Measurements from ENCODE around the gene PRSS3. TPM values are rescaled to one million over a fixed set of nuclear protein-coding genes. Genes with fewer than 3 reads are reported as not detected.
A peak's percentile ranks its signal among the peaks of the same experiment; 100 is the strongest.
"Not testable (repeated sequence)": the region's sequence is repeated elsewhere in the genome, so short reads cannot be mapped to it uniquely, and the experiment has no call there.

Gene PRSS3
- total RNA-seq, 1 donor from 2014 or later, result not detected

DNA sequence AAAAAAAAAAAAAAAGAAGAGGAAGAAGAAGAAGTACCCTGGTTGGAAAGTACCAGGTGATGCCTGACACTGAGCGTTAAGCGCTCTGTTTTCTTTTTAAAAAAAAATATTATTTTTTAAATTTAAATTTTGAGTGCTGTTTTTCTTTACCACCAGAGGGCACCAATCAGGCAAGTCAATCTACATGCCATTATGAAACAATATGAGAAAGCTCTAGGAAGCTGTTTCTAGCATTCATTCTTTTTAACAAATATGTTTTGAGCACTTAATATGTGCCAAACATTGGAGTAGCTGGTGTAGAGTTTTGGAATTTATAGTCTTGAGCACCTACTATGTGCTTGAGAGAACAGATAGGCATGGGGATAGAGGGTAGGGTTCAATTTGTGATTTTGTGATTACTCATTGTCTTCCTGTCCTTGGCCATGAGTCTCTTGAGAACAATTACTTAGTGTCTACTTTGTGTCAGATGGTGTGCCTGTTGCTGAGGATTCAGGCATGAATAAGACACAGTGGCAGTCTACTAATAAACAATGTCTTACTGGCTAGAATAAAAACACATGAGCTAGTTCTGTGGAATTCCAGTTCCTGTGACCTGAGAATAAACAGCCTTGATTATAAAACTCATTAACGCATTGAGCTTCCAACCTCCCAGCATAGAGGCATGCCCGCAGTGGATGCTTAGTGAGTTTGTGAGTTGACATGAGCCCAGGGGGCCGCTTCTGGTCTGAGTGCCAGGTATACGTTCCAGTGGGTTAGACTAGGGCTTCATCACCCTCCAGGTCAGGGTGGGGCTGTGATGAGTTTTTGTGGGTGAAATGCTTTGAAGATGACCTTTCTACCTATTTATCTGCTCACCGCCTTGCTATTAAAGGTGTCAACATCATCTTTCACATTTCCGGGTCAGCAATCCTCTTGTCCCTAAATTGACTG is 18.6 kb downstream of the PRSS3 start:
- intact Hi-C loops (cut with micrococcal nuclease), result loop anchor here (1.0 to 5.0 kb wide), 3 partner anchors 38 to 260 kb away; no protein-coding TSS in a partner anchor
- Mint-ChIP-seq H3K4me1 (ENCODE audit: low read depth) (peaks cover 35% of the 10 kb centered on the region), H3K27me3 (ENCODE audit: insufficient read depth) (peaks cover 8% of the 10 kb centered on the region), H3K27ac (peak overlapping the region; percentile 58), H3K36me3 (ENCODE audit: low read depth) (peaks cover 5% of the 10 kb centered on the region), H3K9me3 (no peaks in the 10 kb centered on the region), H3K4me3 (no peak overlapping the region)
- no peak for DNase-seq (ENCODE audit: low spot score)

DNA sequence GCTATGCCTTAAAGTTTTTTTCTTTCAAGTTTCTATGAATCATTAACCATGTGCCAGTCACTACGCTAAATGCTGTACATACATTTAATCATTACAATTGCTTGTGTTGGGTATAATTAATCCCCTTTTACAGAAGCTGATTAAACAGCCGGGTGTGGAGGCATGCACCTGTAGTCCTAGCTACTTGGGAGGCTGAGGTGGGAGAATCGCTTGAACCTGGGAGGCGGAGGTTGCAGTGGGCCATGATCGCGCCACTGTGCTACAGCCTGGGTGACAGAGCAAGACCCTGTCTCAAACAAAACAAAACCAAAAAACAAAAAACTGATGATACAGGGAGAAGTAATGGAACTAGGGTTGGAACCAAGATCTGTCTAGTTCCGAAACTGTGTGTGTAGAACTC is 20.4 kb downstream of the PRSS3 start:
- Mint-ChIP-seq H3K36me3 (ENCODE audit: low read depth) (peaks cover 9% of the 10 kb centered on the region), H3K27me3 (ENCODE audit: insufficient read depth) (peaks cover 5% of the 10 kb centered on the region), H3K4me1 (ENCODE audit: low read depth) (peaks cover 50% of the 10 kb centered on the region), H3K4me3 (peak overlapping the region; percentile 85), H3K9me3 (no peaks in the 10 kb centered on the region), H3K27ac (peak overlapping the region; percentile 98)
- no peak for DNase-seq (ENCODE audit: low spot score)
- intact Hi-C loops (cut with micrococcal nuclease), result loop anchor here (1.0 to 5.0 kb wide), 8 partner anchors 66 to 1263 kb away; partner anchors contain the start of genes DCAF12, DNAJA1, NFX1 and SMIM27

DNA sequence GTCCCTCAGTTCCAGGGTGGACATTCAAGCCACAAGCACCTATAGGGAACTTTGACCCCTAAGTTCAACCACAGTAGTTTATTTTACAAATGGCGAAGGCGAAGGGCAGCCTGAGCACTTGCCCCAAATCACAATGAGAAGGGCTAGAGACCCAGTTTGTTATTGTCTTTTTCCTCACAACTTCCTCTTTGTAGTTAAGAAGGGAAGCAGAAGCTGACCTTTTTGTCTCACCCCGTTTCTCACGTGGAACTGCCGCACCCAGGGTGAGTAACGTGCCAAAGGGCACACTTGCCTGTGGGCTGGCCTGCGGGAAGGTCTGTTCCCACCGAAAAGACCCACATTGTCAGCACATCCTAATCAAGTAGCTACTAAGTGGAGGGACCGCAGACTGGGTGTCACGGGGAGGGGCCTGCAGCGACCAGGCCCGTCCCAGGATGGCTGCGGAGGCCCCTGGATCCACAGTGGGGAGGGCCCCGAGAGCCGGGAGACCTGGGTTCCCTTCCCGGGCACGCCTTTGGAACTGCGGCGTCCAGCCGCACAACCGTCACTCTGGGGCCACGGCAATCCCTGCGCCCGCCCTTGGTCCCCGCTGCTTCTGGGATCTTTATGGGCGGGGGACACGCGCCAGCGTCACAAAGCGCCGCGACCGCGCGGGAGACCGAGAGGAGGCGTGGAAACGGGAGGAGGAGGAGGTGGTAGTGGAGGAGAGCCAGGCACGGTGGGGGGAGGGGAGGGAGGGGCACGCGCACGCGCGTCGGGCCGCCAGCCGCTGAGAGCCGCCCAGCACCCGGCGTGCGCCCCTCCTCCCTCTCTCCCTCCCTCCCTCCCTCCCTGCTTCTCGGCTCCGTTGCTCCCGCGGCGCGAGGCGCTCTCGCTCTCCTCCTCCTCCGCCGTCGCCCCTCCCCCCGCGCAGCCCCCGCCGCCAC is 21.2 kb downstream of the PRSS3 start, which contains the start of gene UBE2R2:
Gene UBE2R2, plus strand, starts transcription at position 834 of the 926 bp plus-strand sequence. CDS start 598 bp downstream, outside the sequence.
- peaks cover 9% of the 10 kb centered on the region for H3K36me3 Mint-ChIP-seq (ENCODE audit: low read depth)
- intact Hi-C loops (cut with micrococcal nuclease), result loop anchor here (1.0 to 5.0 kb wide), 9 partner anchors 65 to 1264 kb away; partner anchors contain the start of genes DCAF12, DNAJA1, NFX1 and SMIM27
- H3K4me1 Mint-ChIP-seq (ENCODE audit: low read depth), result peaks cover 56% of the 10 kb centered on the region
- H3K27me3 Mint-ChIP-seq (ENCODE audit: insufficient read depth), result peaks cover 5% of the 10 kb centered on the region
- DNase-seq (ENCODE audit: low spot score), result peak; percentile 90
- H3K9me3 Mint-ChIP-seq, result no peaks in the 10 kb centered on the region
- H3K4me3 Mint-ChIP-seq, result peak within 1 kb of the TSS; percentile 93
- peak within 1 kb of the TSS; percentile 98 for H3K27ac Mint-ChIP-seq

DNA sequence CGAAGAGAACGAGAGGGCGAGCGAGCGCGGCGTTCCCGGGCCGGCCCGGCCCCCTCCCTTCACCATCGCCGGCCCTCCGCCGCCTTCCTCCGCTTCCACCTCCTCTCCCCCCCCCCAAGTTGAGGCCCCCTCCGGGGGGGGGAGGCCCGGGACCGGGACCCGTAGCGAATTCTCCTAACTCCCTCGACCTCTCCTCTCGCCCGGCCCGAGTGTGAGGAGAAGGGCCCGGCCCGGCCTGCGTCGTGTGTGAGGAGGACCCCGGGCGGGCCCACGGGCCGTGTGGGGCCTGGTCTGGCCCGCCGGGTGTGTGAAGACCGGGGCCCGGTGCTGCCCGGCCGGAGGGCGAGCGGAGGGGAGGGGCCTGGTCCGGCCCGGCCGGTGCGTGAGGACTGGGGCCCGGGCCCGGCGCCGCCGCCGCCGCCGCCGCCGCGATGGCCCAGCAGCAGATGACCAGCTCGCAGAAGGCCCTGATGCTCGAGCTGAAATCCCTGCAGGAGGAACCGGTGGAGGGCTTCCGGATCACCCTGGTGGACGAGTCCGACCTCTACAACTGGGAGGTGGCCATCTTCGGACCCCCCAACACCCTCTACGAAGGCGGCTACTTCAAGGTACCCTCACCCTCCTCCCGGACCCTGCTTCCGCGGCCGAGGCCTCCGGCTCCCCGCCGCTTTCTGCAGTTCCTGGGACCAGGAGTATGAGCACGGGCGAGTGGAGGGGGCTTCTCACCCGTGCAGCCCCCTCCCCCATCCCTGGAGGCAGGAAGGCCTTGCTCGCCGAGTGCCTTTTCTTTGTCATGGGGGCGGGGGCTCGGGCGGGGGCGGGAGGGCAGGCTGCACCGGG is 22.2 kb downstream of the PRSS3 start:
- intact Hi-C loops (cut with micrococcal nuclease), result loop anchor here (1.0 to 5.0 kb wide), 8 partner anchors 232 to 1265 kb away; partner anchors contain the start of genes DNAI1, DNAJA1, FAM219A and NFX1
- Mint-ChIP-seq H3K9me3 (no peaks in the 10 kb centered on the region), H3K27ac (peak overlapping the region; percentile 76), H3K36me3 (ENCODE audit: low read depth) (peaks cover 9% of the 10 kb centered on the region), H3K4me3 (peak overlapping the region; percentile 93), H3K4me1 (ENCODE audit: low read depth) (peaks cover 56% of the 10 kb centered on the region), H3K27me3 (ENCODE audit: insufficient read depth) (no peaks in the 10 kb centered on the region)
- peak; percentile 54 for DNase-seq (ENCODE audit: low spot score)

DNA sequence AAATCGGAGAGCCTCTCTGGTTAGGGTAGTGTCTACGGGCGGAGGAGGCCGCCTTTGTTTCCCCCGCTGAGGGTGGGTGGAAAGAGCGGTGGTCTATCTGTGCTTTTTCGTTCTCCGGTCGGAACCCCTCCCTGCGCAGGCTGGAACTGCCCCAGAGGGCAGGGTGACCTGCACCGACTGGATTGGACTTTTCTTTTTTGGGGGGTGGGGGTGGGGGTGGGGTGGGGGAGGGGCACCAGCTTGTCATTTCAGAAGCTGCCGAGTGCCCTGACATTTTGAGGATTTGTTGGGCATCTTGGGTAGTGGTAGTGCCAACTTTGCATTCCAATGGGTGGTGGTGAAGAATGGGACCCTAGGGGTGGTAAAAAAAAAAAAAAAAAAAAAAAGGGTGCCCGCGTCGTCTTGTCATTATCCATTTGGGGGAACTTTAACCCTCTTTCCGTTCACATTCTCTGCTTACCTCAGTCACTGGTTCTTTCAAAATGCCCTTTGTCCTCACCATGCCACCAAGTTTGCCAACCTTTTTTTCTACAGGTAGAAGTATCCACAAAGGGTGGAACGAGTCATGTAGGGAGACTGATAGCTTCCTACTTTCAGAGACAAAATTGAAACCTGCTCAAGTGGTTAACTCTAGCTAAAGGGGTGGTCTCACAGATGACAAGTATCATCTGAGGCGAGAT is 22.9 kb downstream of the PRSS3 start:
- H3K9me3 Mint-ChIP-seq, result no peaks in the 10 kb centered on the region
- intact Hi-C loops (cut with micrococcal nuclease), result loop anchor here (2.0 to 5.0 kb wide), 5 partner anchors 526 to 1266 kb away; partner anchors contain the start of genes DNAI1, DNAJA1, FAM219A and NFX1
- H3K27ac Mint-ChIP-seq, result peak overlapping the region; percentile 76
- H3K4me1 Mint-ChIP-seq (ENCODE audit: low read depth), result peaks cover 56% of the 10 kb centered on the region
- peaks cover 9% of the 10 kb centered on the region for H3K36me3 Mint-ChIP-seq (ENCODE audit: low read depth)
- H3K4me3 Mint-ChIP-seq, result peak overlapping the region; percentile 93
- no peak for DNase-seq (ENCODE audit: low spot score)
- H3K27me3 Mint-ChIP-seq (ENCODE audit: insufficient read depth), result no peaks in the 10 kb centered on the region

DNA sequence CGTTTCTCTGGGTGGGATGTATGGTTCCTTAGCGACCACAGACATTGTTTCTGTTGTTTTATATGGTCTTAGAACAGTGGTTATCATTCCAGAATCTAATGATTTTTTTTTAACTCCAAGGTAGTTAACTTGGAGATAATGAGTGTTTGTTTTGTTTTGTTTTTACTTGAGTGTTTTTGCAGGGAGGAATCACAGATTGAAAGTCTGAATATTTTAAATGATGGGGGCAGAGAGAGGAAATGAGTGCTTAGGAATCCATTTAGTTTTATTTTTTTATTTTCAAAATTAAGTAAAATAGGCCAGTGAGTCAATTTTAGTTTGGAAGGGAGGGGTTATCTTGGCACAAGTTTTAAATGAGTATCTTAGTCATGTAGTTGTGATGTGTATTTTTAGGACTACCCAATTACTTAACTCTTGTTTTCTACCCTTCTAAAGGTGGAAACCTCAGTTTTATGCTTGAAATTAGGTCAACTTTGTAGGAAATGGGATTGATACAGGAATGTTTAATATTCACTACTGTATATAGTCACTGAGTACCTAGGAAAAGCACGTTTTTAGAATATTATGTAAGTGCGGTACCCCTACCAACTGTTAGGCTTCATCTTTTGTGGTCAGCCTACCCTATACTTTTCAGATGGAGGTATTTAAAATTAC is 23.6 kb downstream of the PRSS3 start:
- Mint-ChIP-seq H3K27me3 (ENCODE audit: insufficient read depth) (no peaks in the 10 kb centered on the region), H3K27ac (peak overlapping the region; percentile 76), H3K9me3 (no peaks in the 10 kb centered on the region), H3K36me3 (ENCODE audit: low read depth) (peaks cover 12% of the 10 kb centered on the region), H3K4me1 (ENCODE audit: low read depth) (peaks cover 52% of the 10 kb centered on the region), H3K4me3 (peak overlapping the region; percentile 93)
- intact Hi-C loops (cut with micrococcal nuclease), result loop anchor here (1.0 to 5.0 kb wide), 6 partner anchors 17 to 1267 kb away; partner anchors contain the start of genes DNAI1, DNAJA1, FAM219A and NFX1
- no peak for DNase-seq (ENCODE audit: low spot score)

DNA sequence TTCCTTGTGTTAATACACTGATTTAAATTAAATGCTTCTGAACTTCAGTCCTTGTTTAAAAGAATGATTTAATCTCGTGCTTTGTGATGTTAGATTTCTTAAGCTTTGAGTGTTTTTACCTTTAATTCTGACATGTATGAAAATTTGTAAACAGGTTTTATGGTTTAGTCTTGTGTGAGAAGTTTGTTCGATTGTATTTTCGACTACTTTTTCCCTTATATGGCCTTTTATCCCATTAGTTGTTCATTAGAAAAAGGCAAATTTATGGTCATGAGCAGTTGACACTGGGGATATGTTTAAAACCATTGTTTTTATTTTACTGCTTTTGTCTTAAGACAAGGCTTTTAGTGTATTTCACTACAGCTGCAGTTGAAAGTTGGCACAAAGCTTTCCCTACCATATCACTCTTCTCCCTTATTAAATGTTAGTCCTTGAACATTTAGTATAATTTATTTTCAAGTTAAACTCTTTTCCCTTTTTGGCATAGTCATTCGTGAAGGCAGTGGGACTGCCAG is 24.9 kb downstream of the PRSS3 start:
- intact Hi-C loops (cut with micrococcal nuclease), result no loop called here
- no peaks in the 10 kb centered on the region for H3K27me3 Mint-ChIP-seq (ENCODE audit: insufficient read depth)
- peaks cover 13% of the 10 kb centered on the region for H3K36me3 Mint-ChIP-seq (ENCODE audit: low read depth)
- H3K4me1 Mint-ChIP-seq (ENCODE audit: low read depth), result peaks cover 39% of the 10 kb centered on the region
- peak overlapping the region; percentile 93 for H3K4me3 Mint-ChIP-seq
- H3K27ac Mint-ChIP-seq, result peak overlapping the region; percentile 48
- DNase-seq (ENCODE audit: low spot score), result no peak
- H3K9me3 Mint-ChIP-seq, result no peaks in the 10 kb centered on the region

DNA sequence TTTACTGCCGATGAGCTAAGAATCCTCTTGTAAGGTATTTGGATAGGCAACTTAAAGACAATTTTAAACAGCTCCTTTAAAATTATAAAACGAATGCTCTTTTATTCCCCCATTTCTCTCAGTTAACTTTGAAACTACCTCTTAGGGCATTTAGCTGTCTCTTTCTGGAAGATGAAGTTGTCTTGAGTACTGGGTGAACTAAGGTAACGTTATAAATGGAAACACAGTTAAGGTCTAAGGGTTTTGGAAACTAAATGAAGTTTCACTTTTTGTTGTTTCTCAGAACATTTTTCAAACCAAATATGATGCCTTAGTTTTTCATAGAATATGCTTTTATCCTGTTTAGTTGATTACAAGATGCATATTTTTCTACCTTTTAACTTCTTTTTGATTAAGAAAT is 28.4 kb downstream of the PRSS3 start:
- Mint-ChIP-seq H3K4me1 (ENCODE audit: low read depth) (peaks cover 23% of the 10 kb centered on the region), H3K4me3 (no peak overlapping the region), H3K36me3 (ENCODE audit: low read depth) (peaks cover 10% of the 10 kb centered on the region), H3K9me3 (no peaks in the 10 kb centered on the region), H3K27ac (no peak overlapping the region), H3K27me3 (ENCODE audit: insufficient read depth) (no peaks in the 10 kb centered on the region)
- intact Hi-C loops (cut with micrococcal nuclease), result no loop called here
- no peak for DNase-seq (ENCODE audit: low spot score)

DNA sequence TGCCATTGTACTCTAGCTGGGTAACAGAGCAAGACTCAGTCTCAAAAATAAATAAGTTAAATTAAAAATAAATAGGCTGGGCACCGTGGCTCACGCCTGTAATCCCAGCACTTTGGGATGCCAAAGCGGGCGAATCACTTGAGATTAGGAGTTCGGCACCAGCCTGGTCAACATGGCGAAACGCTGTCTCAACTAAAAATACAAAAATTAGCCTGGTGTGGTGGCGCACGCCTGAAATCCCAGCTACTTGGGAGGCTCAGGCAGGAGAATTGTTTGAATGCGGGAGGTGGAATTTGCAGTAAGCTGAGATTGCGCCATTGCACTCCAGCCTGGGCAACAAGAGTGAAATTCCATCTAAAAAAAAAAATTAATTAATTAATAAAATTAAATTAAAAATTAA is 31.9 kb downstream of the PRSS3 start:
- intact Hi-C loops (cut with micrococcal nuclease); H3K4me3 Mint-ChIP-seq; H3K4me1 Mint-ChIP-seq (ENCODE audit: low read depth); H3K36me3 Mint-ChIP-seq (ENCODE audit: low read depth); DNase-seq (ENCODE audit: low spot score); H3K9me3 Mint-ChIP-seq; H3K27me3 Mint-ChIP-seq (ENCODE audit: insufficient read depth); H3K27ac Mint-ChIP-seq: not testable (repeated sequence)

DNA sequence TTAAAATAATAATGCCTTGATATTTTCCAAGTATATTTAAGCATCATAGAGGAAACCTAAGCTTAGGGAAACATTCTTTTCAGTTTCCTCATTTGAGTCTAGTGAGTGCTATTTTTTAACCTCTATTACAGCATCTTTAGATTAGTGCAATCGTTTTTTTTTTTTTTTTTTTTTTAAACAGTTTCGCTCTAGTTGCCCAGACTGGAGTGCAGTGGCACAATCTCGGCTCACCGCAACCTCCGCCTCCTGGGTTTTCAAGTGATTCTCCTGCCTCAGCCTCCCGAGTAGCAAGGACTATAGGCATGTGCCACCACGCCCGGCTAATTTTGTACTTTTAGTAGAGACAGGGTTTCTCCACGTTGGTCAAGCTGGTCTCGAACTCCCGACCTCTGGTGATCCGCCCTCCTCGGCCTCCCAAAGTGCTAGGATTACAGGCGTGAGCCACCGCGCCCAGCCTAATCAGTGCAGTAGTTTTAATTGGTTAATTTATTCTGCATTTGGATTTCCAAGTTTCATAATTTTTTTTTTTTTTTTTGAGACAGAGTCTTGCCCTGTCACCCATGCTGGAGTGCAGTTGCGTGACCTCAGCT is 34.4 kb downstream of the PRSS3 start:
- DNase-seq (ENCODE audit: low spot score); H3K27me3 Mint-ChIP-seq (ENCODE audit: insufficient read depth); H3K9me3 Mint-ChIP-seq; H3K4me1 Mint-ChIP-seq (ENCODE audit: low read depth); H3K27ac Mint-ChIP-seq; intact Hi-C loops (cut with micrococcal nuclease); H3K36me3 Mint-ChIP-seq (ENCODE audit: low read depth); H3K4me3 Mint-ChIP-seq: not testable (repeated sequence)
